Raji (cell line): Measurements from ENCODE around the gene RMND1.

Source experiments
- POLR2A ChIP-seq: IDR thresholded peaks from 2 replicates; pipeline ENCODE4 v1.6.1; 2011; ENCODE audit warnings: low read depth, low read length, control low read depth; ENCODE audit not compliant: insufficient read depth

RMND1 gene

GRCh38 chr6:151475653-151476523 lies 24.0 kb upstream of the RMND1 start:
- no peak for TF ChIP-seq POLR2A

- no peak for TF ChIP-seq POLR2A
Measured at GRCh38 chr6:151464702-151465101, 12.8 kb upstream of the RMND1 start.

DNA sequence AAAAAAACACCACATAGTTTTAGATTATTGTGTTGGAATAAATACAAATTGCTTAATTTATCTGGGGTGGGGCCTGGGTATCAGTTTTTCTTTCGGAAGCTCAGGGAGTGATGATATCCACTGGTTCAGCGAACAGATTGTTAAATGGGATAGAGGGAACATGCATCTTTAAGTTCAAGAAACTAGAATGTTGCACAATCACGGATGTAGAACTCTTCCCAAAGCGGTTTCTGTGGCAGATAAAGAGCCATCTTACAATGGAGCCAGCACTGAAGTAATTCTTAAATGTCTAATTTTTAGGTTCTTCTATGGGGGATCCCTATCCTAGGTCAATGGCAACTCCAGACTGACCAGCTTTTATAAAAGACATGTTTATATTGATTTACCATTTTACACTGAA lies 9.7 kb upstream of the RMND1 start:
- TF ChIP-seq POLR2A, result no peak

- TF ChIP-seq POLR2A, result no peak
Measured at GRCh38 chr6:151452750-151453427, 963 bp upstream of the RMND1 start.

- TF ChIP-seq POLR2A, result no peak
Measured at GRCh38 chr6:151451417-151451949, 443 bp downstream of the RMND1 start.

- TF ChIP-seq POLR2A, result no peak
Measured at GRCh38 chr6:151448623-151449022, 3.3 kb downstream of the RMND1 start.

DNA sequence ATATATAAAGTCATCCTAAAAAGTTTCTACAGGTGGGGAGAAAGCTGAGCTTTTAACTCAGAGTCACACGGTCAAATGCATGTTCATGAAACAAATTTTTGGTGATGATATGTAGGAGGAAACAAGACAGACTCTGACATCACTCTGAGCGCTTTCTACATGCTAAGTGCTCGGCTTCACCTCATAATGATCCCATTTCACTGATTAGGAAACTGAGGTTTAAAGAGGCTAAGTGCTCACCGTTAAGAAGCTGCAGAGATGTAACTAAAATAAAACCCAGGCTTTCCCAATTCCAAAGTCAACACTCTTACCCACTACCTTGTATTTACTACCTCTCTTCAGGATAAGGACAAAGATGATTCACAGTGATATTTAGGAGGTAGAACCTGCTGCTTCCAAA lies 4.7 kb downstream of the RMND1 start:
- no peak for TF ChIP-seq POLR2A

DNA sequence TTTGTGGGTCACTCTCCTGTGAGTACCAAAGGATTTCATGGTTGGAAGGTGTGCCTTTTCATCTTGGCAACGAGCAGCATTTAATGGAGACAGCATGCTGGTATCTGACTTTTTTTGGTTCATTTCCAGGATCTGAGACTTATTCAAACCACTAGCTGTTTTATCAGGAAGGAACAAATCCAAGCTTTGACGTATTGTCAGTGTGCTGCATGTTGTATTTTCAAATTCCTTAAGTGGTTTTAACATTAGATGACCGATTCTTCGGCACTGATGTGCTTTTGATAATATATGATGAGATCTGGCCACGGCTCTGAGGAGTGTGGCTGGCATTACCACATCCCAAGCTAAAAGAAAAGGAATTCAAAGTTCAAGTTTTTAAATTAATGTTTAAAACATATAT lies 6.4 kb downstream of the RMND1 start:
- TF ChIP-seq POLR2A, result no peak

GRCh38 chr6:151443911-151444621 lies 7.9 kb downstream of the RMND1 start:
- no peak for TF ChIP-seq POLR2A

GRCh38 chr6:151443454-151443853 lies 8.5 kb downstream of the RMND1 start:
- no peak for TF ChIP-seq POLR2A

- no peak for TF ChIP-seq POLR2A
Measured at GRCh38 chr6:151442371-151442770, 9.6 kb downstream of the RMND1 start.

GRCh38 chr6:151441390-151442166 lies 10.3 kb downstream of the RMND1 start:
- TF ChIP-seq POLR2A, result no peak

- TF ChIP-seq POLR2A, result no peak
Measured at GRCh38 chr6:151440930-151441329, 11.0 kb downstream of the RMND1 start.

- no peak for TF ChIP-seq POLR2A
Measured at GRCh38 chr6:151440498-151440897, 11.4 kb downstream of the RMND1 start.

GRCh38 chr6:151437401-151437800 lies 14.5 kb downstream of the RMND1 start:
- no peak for TF ChIP-seq POLR2A
